ENCODE measurements around the gene PATE3.

DNA sequence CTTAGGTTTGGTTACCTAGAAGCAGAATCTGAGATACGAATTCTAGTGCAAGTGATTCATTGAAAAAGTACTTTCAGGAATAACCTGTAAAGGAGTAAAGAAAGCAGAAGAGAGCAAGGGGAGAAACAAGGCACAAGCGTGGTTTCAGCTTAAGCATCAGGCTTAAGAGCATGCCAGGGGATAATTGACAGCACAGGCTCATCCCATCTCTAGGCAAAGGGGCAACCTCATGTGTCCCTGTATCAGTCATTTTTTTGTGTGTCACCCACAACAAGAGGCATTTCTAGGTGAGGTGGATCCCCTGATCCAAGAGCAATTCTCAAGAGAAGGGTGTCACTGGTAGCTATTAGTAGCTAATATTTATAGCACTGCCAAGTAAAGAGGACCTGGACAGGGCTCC lies 17.3 kb upstream of the PATE3 start:
- TF ChIP-seq, protein P1, sequence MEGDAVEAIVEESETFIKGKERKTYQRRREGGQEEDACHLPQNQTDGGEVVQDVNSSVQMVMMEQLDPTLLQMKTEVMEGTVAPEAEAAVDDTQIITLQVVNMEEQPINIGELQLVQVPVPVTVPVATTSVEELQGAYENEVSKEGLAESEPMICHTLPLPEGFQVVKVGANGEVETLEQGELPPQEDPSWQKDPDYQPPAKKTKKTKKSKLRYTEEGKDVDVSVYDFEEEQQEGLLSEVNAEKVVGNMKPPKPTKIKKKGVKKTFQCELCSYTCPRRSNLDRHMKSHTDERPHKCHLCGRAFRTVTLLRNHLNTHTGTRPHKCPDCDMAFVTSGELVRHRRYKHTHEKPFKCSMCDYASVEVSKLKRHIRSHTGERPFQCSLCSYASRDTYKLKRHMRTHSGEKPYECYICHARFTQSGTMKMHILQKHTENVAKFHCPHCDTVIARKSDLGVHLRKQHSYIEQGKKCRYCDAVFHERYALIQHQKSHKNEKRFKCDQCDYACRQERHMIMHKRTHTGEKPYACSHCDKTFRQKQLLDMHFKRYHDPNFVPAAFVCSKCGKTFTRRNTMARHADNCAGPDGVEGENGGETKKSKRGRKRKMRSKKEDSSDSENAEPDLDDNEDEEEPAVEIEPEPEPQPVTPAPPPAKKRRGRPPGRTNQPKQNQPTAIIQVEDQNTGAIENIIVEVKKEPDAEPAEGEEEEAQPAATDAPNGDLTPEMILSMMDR (conservative IDR thresholded peaks at IDR 0.05 in 1 of 2, IDR thresholded peaks at IDR 0.05 in 1 of 2; ENCODE audit: low read depth in 1 of 2, low read length in 2 of 2), result no peak
- TF ChIP-seq EZH2 (IDR thresholded peaks at IDR 0.05; ENCODE audit: low read length, missing control alignments), result no peak

All from fibroblast of lung (primary cell).